ENCODE measurements around the gene ATF4. TPM values are rescaled to one million over a fixed set of nuclear protein-coding genes. Genes with fewer than 3 reads are reported as not detected.

ATF4 gene
- polyA plus RNA-seq, 5 donors, result 321 to 366 (median 329) TPM

- no peak for DNase-seq
These were observed 32.4 kb upstream of the ATF4 start for GRCh38 chr22:39487826-39488520.

- no peak for DNase-seq
These were observed 31.7 kb upstream of the ATF4 start for GRCh38 chr22:39488563-39489083.

- DNase-seq, result no peak
These were observed 31.0 kb upstream of the ATF4 start for GRCh38 chr22:39489094-39490068.

- DNase-seq, result no peak
These were observed 30.1 kb upstream of the ATF4 start for GRCh38 chr22:39490135-39490798.

- no peak for DNase-seq
These were observed 29.2 kb upstream of the ATF4 start for GRCh38 chr22:39490966-39491680.

- DNase-seq, result no peak
These were observed 28.7 kb upstream of the ATF4 start for GRCh38 chr22:39491696-39492095.

GRCh38 chr22:39492186-39492585, 28.2 kb upstream of the ATF4 start:
- no peak for DNase-seq

- DNase-seq, result no peak
These were observed 26.6 kb upstream of the ATF4 start for GRCh38 chr22:39493759-39494158.

- no peak for DNase-seq
These were observed 25.8 kb upstream of the ATF4 start for GRCh38 chr22:39494471-39495120.

- DNase-seq, result peak in 1 of 2 donors; percentile 52
These were observed 24.1 kb upstream of the ATF4 start for GRCh38 chr22:39496131-39496838.

- no peak for DNase-seq
These were observed 22.9 kb upstream of the ATF4 start for GRCh38 chr22:39497429-39497828.

GRCh38 chr22:39498368-39498767, 22.0 kb upstream of the ATF4 start:
- no peak for DNase-seq

GRCh38 chr22:39498802-39499201, 21.6 kb upstream of the ATF4 start:
- DNase-seq, result no peak

GRCh38 chr22:39500101-39500500, 20.3 kb upstream of the ATF4 start:
- no peak for DNase-seq

GRCh38 chr22:39501644-39502108, 18.7 kb upstream of the ATF4 start:
- no peak for DNase-seq

GRCh38 chr22:39502109-39502788, 18.1 kb upstream of the ATF4 start, which contains the start of gene MIEF1:
TSS of gene MIEF1 (plus strand) at chr22:39502290. CDS start at chr22:39511295, 9,005 bp downstream.
- DNase-seq, result peak; percentile 94 to 96

- no peak for DNase-seq
These were observed 17.5 kb upstream of the ATF4 start for GRCh38 chr22:39502789-39503409.

GRCh38 chr22:39503630-39504029, 16.7 kb upstream of the ATF4 start:
- DNase-seq, result no peak

GRCh38 chr22:39504071-39504470, 16.3 kb upstream of the ATF4 start:
- no peak for DNase-seq
